Myocyte (in vitro differentiated cells): Measurements from ENCODE around the gene ITPRID2. TPM values are rescaled to one million over a fixed set of nuclear protein-coding genes. Genes with fewer than 3 reads are reported as not detected.

Source experiments
- DNase-seq: peaks from one replicate; pipeline ENCODE4 v3.0.0-alpha.2; 2012; ENCODE audit warnings: low read depth
- polyA plus RNA-seq: library from polyadenylated mRNA; unstranded; fragments of >200 nt; gene quantifications from one replicate; pipeline ENCODE4 v1.2.1, GENCODE V29; 2012; ENCODE audit warnings: missing spikeins
- total RNA-seq: library from RNA; depleted of rRNA; stranded (reverse); fragments of >200 nt; gene quantifications from 2 replicates; pipeline ENCODE4 v1.2.3, GENCODE V29; 2014

ITPRID2 gene
- 92.1 and 121 TPM in 2 replicates for total RNA-seq
- polyA plus RNA-seq: 79.4 TPM

DNA sequence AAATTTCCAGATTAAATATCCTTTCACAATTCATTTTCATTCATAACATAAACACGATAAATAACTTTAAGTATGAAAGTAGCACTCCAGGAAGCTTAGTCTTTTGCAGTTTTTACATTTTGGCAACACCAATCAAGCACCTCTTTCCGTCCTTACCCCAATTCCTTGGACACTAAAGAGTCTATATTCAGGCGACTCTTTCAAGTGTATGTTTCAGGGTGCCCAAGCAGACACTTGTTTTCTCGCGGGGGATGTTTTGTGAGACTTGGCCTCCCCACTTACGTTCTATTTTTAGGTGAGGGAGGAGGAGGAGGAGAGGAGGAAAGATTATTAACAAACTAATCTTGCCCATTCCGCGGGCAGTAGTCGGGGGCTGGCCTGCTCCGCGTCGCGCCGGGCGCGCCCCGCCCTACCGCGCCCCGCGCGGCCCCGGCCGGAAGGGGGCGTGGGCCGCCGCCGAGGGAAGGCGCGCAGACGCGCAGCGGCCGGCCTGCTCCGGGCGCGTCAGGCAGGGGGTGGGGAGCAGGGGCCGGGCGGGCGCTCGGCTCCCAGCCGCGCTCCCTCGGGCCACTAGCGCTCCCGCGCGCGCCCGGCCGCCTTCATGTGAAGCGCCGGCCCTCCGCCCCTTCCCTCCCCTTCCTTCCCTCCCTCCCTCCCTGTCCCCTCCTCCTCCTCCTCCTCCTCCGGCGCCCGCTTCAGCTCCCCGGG lies at the start of gene ITPRID2:
ITPRID2 (plus strand) TSS at position 473 of the 708 bp plus-strand sequence. CDS start 337 bp downstream, outside the sequence.
- peak; percentile 90 for DNase-seq

DNA sequence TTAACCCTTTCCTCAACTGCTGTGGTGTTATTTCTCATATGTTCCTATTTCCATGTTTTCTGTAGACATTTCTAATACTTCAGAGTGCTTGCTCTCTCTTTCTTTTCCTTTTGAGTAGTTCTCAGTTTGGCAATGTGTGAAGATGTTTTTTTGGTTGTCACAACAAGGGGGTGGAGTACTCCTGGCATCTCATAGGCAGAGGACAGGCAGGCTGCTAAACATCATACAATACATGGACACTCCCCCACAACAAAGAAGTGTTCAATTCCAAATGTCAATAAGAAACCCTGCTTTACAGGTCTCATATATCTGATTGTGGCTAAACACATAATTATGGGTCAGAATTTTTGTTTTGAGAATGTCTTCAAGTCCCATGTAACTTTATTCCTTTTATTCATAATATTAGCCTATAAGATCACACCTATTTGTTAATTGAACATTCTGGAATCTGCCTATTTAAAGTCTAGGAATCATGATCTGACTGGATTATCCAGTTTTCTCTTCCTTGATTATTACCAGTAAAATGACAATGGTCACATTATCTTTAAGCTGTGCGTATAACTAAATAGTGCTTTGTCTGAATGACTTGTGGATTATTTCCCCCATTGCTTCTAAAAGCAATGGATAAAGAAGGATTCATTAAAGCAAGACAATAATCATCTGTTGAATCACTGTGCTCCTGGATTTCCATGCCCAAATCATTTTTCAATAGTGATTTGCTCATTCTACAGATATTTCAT lies 46.8 kb upstream of the ITPRID2 start:
- no peak for DNase-seq

DNA sequence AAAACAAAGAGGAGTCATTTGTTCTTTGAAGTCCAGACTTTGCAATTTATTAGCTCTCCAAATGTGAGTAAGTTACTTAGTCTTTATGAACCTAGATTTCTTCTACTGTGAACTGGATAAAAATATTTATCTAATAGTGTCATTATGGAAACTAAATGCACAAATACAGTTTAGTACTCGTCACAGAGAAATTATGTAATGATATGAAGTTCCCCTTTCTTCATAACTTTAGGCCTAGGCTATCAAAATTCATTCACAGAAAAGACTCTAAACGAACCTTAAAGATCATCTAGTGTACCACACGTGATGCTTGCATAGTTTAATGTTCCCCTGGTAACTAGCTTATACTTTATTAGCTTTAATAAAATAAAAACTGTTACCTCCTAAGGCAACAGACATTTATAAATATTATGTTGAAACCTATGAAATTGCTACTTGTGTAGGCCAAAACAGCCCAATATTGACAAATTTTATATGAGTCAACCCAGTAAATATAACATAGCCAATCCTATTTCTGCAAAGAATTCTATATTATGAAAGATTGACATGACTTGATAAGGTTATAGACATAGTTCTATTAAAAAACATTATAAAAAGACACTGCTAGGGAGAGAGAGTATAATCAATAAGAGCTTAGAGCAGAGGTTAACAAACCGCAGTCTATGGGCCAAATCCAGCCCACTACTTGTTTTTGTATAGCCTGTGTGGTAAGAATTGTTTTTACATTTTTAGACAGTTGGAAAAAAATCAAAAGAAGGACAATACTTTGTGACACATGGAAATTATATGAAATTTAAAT lies 44.9 kb upstream of the ITPRID2 start:
- DNase-seq: no peak

DNA sequence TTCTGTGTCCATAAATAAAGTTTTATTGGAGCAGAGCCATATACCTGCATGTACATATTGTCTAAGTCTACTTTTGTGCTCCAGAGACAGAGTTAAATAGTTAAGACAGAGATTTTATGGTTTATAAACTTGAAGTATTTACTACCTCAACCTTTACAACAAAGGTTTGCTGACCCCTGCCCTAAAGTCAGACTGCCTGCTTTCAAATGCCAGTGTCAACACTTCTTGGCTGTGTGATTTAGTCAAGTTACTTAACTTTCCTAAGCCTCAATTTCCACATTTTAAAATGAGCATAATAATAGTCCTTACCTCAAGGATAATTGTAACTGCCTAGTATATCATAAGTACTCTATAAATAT lies 44.4 kb upstream of the ITPRID2 start:
- no peak for DNase-seq

DNA sequence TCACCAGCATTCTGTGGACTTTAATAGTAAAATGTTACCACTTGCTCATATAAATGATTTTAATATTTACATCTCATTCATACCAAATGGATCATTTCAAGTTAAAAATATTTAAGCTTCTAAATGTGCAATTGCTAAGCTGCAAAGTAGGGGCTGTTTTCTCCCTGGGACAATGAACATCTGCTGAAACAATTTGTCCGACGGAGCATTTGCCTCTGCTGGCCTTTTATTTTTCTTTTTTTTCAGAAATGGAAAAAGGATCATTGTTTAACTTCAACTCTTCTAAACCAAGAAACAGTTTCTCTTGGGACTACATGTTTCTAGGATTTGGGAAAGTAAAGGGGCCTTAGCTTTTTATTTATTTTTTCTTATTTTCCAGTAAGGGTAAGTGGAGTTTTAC lies 43.8 kb upstream of the ITPRID2 start:
- DNase-seq: no peak

DNA sequence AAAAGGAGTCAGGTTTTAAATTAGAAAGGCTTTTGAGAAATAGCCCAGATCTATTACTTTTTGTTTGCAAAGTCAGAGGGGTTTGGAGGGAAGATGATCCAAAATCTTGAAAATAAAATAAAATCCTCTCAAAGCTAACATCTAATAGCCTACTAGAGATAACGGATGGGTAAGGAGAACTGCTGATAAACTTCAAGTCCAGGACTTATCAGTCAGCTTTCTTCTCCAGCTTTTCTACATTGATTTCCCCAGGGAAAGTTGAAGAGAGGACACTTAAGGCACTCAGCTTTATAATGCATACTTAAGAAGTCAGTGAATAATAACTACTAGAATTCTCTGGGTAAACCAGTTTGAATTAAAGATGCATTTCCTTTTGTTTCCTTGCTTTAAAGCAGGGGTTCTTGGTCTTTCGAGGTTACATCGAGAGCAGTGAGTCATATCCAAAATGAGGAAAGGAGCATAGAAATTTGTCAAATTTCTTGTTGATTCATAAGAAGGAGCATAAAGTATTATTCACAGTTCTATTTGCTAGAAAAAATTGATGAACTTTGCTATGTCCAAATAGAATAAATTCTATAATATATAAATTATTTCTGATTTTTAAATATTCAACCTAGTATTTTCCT lies 43.2 kb upstream of the ITPRID2 start:
- no peak for DNase-seq

DNA sequence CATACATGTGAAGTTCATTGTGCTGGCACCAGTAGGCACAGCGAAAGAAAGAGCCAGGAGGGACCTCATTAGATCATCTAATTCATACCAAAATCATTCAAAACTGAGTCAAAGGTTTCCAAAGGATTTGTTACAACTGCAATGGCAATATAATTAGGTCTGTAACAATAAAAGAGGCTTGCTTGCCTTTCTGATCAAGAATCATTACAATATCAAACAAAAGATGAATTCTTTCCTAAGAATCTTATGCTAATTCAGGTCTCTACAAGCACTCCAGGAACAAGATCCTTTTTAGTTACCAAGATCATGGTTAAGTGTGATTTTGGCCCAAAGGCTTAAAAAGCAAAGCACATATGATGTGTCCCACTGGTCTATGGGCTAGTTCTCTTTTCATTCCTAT lies 41.9 kb upstream of the ITPRID2 start:
- no peak for DNase-seq

DNA sequence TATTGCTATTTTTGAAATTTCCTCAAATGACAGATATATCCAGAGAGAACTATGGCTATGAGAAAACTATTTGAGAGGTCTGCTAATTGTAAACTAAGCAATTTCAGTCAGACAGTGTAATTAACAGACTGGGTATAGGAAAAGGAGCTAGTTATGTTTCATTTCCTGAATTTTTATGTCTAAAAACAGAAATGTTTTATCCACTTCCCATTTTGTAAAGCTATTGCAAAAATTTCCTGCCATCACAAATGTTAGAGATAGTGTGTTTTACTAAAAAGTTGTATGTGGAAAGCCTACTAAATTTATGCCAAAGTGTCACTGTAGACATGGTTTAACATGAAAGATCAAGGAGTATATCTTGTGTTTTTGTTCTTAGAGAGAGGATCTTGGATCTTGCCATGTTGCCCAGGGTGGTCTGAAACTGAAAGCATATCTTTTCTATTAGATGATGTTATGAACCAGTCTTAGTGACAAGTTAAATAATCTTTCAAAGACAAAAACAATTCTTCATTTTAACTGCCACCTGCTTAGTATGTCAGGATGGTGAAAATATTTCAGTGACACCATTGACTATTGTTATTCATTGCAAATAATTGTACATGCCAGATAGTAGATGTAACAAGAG lies 40.5 kb upstream of the ITPRID2 start:
- DNase-seq: no peak

DNA sequence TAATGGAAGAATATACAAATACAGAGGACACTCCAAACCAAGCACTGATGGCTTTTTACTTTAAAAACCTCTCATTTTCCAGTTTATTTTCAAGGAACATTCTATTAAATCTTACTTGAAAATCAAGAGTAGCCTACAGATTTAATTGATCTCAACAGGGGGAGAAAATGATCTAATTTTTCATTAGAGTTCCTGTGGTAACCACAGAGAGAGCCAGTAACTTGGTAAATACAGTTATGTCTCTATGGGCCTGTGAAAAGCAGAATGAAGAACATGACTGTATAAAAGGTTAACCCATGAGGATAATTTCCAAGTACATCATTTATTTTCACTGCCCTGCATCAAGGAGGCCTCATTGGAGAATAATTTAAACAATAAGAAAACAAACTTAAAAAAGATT lies 39.8 kb upstream of the ITPRID2 start:
- DNase-seq: no peak

DNA sequence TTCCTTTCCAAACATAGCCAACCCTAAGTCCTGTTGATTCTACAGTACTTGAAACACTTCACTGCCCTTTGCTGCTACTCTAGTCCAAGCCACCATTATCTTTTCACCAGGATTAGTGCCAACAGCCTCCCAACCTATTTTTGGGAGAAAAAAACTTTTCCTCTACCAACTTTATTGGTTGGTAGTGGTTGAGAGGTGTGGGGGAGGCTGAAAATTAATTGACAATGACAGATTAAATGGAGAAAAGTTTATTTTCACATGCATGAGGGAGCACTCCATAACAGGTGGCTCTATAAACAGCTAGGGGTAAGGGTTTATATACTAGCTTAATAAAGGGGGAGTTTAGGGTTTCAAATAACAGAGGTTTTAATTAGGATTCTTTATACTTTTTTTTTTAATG lies 37.8 kb upstream of the ITPRID2 start:
- no peak for DNase-seq

DNA sequence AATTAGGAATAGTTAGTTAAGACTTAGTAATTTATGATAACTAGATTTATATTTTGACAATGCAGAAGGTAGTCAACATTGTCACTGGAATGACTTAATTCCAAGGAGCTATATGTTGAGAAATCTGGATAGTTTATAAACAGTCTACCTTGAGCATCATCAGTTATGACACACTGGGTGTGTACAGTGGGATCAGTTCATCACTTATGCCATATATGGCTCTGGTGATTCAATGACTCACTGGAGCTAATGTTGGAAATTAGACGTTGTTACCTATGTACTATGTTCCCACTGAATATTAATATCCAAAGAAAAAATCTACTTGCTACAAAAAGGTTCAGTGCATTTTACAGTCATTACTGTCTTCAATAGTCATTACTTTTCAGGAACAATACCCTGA lies 34.0 kb upstream of the ITPRID2 start:
- DNase-seq: no peak

DNA sequence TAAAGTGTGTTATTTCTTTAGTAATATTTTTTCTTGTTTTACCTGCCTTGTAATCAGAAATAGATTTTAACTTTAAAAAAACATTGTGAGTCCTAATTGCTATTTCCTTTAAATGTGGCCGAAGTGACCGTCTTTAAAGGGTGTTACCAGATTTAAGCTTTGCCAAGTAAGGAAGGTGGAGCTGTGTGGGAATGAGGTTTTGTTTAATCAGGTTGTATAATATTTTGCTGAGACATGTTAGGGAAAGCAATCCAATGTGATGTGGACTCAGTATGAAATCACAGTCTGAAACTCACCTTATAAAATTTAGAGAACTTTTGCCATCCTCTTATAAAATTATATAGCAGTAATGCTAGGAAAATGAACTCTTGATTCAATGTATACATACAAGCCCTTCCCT lies 32.9 kb upstream of the ITPRID2 start:
- DNase-seq: no peak

DNA sequence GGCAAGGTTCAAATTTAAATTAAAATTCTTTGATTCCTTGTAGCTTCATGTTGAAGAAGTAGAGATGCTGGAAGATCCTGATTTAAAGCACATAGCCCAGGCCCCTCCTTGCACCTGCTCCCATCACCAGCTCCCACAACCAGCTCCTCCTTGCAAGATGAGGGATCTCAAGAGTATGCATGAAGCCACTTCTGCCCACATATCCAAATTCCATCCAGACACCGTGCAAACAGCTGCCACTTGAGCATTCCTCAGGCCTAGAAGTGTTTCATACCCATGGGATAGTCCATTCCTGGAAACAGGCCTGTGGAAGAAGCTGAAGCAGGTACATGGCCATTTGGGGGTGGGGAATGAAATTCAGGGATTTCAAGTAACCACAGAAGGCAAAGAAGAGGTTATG lies 32.4 kb upstream of the ITPRID2 start:
- DNase-seq: peak; percentile 94

DNA sequence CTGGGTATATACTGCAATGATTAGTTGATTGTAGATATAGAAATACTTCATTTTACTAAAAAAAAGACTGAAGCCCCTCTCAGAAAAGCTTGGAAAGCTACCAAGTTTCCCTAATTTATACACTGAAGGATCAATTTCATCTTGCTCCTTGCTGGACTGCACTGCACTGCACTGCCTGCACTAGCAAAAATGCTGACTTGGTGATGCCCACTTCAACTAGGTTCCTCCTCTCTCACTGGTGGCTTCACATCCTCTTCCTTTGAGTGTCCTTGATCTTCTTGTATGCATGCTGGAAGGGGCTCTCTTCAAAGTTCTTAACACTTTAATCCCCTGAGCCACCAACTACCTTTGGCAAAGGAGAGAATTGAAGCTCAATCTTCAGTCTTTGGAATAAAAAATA lies 31.7 kb upstream of the ITPRID2 start:
- DNase-seq: no peak

DNA sequence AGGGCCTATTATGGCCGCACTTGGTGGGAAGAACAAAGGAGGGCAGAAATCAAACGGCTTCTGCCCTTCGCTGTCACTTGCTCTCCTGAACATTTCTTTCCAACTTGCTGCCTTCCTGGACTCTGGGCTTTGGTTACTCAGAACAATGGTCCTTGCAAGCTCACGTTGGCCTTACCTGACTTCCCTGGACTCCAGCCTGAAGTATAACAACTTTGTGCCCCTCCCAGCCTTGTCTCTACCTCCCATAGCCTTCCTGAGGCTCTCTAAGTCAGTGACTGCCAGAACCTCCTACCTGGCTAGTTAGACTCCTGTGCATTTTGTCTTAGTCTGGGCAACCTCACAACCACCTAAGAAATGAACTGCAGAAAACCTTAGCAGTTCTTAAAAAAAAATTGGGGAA lies 30.2 kb upstream of the ITPRID2 start:
- DNase-seq: no peak

DNA sequence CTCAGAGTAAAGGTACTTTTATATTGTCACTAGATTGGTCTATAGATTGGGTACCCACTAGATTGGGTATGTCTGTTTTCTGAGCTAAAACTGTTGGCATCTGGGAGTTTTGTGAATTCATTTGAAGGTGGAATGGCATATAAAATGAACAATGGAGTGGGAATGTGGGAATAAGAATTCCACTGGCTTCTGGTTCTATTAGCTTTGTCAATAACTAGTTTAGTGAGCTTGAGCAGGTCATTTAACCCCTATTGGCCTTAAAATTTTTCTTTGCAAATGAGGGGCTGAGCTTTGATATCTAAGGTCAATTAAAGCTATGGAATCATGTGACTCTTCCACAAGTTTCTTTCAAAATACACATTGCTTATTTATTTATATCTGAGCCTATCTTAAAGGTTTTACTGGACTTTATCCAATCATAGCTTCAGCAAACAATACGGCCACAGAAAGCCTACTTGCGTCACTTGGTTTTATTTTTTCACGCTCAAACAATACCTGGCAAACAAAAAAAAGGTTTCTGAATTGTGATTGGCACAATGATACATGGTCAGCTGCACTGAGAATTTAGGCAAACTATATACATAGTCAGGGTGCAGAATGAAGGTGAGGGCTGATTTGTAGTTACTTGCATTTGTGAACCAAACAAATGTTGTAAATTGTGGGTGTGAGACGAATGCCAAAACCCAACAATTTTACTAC lies 28.8 kb upstream of the ITPRID2 start:
- DNase-seq: no peak

DNA sequence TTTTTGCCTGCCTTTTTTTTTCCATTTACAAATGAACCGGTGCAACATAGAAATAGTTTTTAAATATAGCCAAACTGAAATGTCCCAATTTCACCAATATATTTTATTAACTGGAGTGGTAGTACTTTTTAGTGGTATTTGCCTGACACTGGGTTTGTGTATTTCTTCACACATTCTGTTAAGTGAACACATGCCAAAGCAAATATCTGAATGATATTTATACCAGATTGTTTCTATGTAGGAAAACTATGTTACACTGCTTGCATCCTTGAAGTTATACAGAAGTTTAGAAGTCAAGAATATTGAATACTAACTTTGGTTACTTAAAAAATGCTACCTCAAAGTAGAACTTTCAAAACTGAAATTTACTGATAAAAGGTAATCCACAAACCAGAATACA lies 19.4 kb upstream of the ITPRID2 start:
- DNase-seq: no peak

DNA sequence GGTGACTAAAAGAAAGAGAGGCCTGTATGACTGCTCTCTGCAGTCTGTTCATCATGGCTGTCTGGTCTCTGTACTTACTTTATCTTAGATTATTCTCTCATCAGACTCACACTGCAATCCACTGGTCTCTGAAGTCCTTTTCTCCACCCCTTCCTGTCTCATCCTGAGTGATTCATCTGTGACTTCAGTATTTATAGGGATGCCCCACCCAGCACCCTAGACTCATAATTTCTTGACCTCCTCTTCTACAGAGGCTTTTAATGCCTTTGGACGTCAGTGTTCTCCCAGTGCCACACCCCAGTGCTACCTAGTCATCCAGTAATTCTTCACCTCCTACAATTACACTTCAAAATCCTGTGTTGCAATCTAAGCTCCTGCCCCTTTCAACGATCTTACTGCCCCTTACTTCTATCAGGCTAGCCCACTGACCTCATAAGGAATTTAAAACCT lies 14.9 kb upstream of the ITPRID2 start:
- DNase-seq: peak; percentile 40

DNA sequence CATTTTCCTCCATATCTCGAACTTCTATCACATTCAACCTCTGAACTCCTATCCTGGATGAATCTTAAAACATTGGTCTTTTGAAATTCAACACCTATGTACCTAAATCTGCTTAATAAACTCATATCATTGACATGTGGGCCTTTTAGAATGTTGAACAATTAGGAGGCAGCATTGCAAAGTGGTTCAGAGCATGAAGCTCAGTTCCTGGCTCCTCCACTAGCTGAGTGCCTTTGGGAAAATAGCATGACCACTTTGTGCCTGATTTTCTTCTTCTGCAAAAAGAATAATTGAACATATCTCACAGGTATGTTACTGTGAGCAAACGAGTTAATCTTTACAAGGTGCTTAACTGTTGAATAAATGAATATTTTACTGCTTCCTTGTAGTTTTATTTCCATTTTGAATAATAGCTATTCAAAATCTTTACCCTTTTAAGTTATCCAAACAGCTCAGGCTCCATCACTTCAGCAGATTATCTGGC lies 14.3 kb upstream of the ITPRID2 start:
- DNase-seq: no peak

DNA sequence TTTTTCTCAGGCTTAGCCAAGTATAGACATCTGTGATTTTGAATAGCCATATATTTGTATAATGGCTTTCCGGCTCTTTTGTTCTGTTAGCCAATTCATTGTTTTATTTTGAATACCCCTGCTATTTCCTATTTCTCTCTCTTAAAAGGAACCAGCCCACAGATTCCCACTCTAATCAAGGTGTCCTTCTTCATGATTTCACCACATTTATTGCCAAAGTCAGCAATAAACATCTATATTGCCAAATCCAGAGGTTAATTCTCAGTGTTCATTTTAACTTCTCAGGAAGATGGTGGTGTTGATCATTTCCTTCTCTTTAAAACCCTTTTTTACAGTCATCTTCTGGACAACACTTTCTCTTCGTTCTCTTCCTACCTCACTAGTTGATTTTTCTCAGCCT lies 13.1 kb upstream of the ITPRID2 start:
- no peak for DNase-seq
